Measurements from ENCODE around the gene SNRPE. TPM values are rescaled to one million over a fixed set of nuclear protein-coding genes. Genes with fewer than 3 reads are reported as not detected.
"Not testable (repeated sequence)": the region's sequence is repeated elsewhere in the genome, so short reads cannot be mapped to it uniquely, and the experiment has no call there.

Gene SNRPE
- total RNA-seq, 2 experiments from 2014 or later, result 95.9 to 322 TPM

DNA sequence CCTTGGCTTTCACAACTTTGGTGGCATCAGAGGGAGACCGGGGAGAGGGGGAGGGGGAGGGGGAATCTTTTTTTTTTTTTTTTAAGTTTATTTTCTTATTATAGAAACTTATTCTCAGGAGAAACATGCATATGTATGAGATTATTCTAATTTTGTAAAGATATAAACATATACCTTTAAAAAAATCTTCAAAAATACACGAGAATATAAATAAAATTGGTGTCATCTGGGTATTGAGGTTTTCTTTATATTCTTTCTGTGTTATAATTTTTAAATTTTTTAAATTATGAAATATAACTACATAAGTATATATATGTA is 18.9 kb upstream of the SNRPE start:
- BruUV-seq (replicated peaks), result no TSS peak
- Histone ChIP-seq H2AFZ (ENCODE audit: low read length) (no peak overlapping the region), H3K4me3 (ENCODE audit: low read depth, low read length, poor library complexity, severe bottlenecking) (no peak overlapping the region), H3K4me2 (ENCODE audit: low read length) (no peak overlapping the region), H3K36me3 (ENCODE audit: insufficient read depth, low read length) (peaks cover 93% of the 10 kb centered on the region), H3K9me3 (ENCODE audit: low read length) (no peaks in the 10 kb centered on the region), H4K20me1 (ENCODE audit: insufficient read depth, low read length) (no peaks in the 10 kb centered on the region), H3K9me2 (ENCODE audit: insufficient read depth, low read length) (no peaks in the 10 kb centered on the region), H3K27ac (ENCODE audit: low read depth, low read length, poor library complexity, severe bottlenecking) (no peak overlapping the region), H3K4me1 (ENCODE audit: insufficient read depth, low read length, poor library complexity, severe bottlenecking) (no peaks in the 10 kb centered on the region), H3K79me2 (ENCODE audit: insufficient read depth, low read depth, low read length) (no peaks in the 10 kb centered on the region; the same call in 1 of the 2 replicates)
- no peak for TF ChIP-seq EZH2phosphoT487 (IDR thresholded peaks at IDR 0.05; ENCODE audit: borderline replicate concordance, low read depth, low read length)
- TF ChIP-seq, protein P1, sequence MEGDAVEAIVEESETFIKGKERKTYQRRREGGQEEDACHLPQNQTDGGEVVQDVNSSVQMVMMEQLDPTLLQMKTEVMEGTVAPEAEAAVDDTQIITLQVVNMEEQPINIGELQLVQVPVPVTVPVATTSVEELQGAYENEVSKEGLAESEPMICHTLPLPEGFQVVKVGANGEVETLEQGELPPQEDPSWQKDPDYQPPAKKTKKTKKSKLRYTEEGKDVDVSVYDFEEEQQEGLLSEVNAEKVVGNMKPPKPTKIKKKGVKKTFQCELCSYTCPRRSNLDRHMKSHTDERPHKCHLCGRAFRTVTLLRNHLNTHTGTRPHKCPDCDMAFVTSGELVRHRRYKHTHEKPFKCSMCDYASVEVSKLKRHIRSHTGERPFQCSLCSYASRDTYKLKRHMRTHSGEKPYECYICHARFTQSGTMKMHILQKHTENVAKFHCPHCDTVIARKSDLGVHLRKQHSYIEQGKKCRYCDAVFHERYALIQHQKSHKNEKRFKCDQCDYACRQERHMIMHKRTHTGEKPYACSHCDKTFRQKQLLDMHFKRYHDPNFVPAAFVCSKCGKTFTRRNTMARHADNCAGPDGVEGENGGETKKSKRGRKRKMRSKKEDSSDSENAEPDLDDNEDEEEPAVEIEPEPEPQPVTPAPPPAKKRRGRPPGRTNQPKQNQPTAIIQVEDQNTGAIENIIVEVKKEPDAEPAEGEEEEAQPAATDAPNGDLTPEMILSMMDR (conservative IDR thresholded peaks at IDR 0.05; ENCODE audit: low read length), result no peak
- DNase-seq (ENCODE audit: low spot score), result no peak
- ChIA-PET CTCF (ENCODE audit: unreplicated experiment) (no interaction called here), POLR2A (no interaction called here)
- intact Hi-C loops (cut with micrococcal nuclease; ENCODE audit: unreplicated experiment), result no loop called here

DNA sequence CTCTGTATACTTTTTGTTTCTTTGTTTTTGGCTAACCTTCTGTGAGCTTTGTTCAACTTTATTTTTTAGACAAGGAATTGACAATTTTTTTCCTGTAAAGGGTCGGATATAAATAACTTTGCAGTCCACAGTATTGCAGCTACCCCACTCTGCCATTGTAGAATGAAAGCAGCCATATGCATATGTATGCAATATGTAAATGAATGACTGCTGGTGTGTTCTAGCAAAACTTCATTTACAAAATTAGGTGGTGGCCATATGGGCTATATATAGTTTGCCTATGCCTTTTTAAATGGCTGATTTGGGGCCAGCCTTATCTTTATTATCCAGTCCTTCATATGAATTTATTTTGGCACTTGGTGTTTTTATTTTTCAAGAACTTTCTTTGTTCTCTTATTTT is 18.0 kb upstream of the SNRPE start:
- CTCF ChIA-PET (ENCODE audit: unreplicated experiment), result no interaction called here
- Histone ChIP-seq H3K79me2 (ENCODE audit: insufficient read depth, low read depth, low read length) (no peaks in the 10 kb centered on the region; the same call in 1 of the 2 replicates), H3K4me1 (ENCODE audit: insufficient read depth, low read length, poor library complexity, severe bottlenecking) (no peaks in the 10 kb centered on the region), H3K4me2 (ENCODE audit: low read length) (no peak overlapping the region), H2AFZ (ENCODE audit: low read length) (no peak overlapping the region), H3K36me3 (ENCODE audit: insufficient read depth, low read length) (peaks cover 93% of the 10 kb centered on the region), H3K9me3 (ENCODE audit: low read length) (no peaks in the 10 kb centered on the region), H3K4me3 (ENCODE audit: low read depth, low read length, poor library complexity, severe bottlenecking) (no peak overlapping the region), H3K9me2 (ENCODE audit: insufficient read depth, low read length) (no peaks in the 10 kb centered on the region), H3K27ac (ENCODE audit: low read depth, low read length, poor library complexity, severe bottlenecking) (no peak overlapping the region), H4K20me1 (ENCODE audit: insufficient read depth, low read length) (no peaks in the 10 kb centered on the region)
- intact Hi-C loops (cut with micrococcal nuclease; ENCODE audit: unreplicated experiment), result no loop called here
- DNase-seq (ENCODE audit: low spot score), result no peak
- no TSS peak for BruUV-seq (replicated peaks)
- TF ChIP-seq, protein P1 (conservative IDR thresholded peaks at IDR 0.05; ENCODE audit: low read length), result no peak
- no peak for TF ChIP-seq EZH2phosphoT487 (IDR thresholded peaks at IDR 0.05; ENCODE audit: borderline replicate concordance, low read depth, low read length)
- POLR2A ChIA-PET, result no interaction called here

- H3K4me3 ChIP-seq (ENCODE audit: low read depth, low read length, poor library complexity, severe bottlenecking); H4K20me1 ChIP-seq (ENCODE audit: insufficient read depth, low read length); H3K9me3 ChIP-seq (ENCODE audit: low read length); H3K27ac ChIP-seq (ENCODE audit: low read depth, low read length, poor library complexity, severe bottlenecking); H2AFZ ChIP-seq (ENCODE audit: low read length); POLR2A ChIA-PET; BruUV-seq (replicated peaks); H3K79me2 ChIP-seq (ENCODE audit: insufficient read depth, low read depth, low read length); DNase-seq (ENCODE audit: low spot score); H3K9me2 ChIP-seq (ENCODE audit: insufficient read depth, low read length); H3K4me2 ChIP-seq (ENCODE audit: low read length); CTCF ChIA-PET (ENCODE audit: unreplicated experiment); H3K4me1 ChIP-seq (ENCODE audit: insufficient read depth, low read length, poor library complexity, severe bottlenecking): not testable (repeated sequence)
- intact Hi-C loops (cut with micrococcal nuclease; ENCODE audit: unreplicated experiment), result loop anchor here (10.0 kb wide), 1 partner anchor 348 kb away; no protein-coding TSS in a partner anchor
- H3K36me3 ChIP-seq (ENCODE audit: insufficient read depth, low read length), result peaks cover 83% of the 10 kb centered on the region
Observed at GRCh38 chr1:203853112-203853511, 8.3 kb upstream of the SNRPE start.
